PC-9 (cell line): ENCODE results near the gene MYO5A.

Experiments used
- CTCF ChIP-seq: fragments of 200-600 bp; sonication (generic); conservative IDR thresholded peaks from 2 replicates; pipeline ENCODE4 v1.6.1; 2017; ENCODE audit warnings: mixed run types, antibody characterized with exemption, mild to moderate bottlenecking, moderate library complexity
- EZH2 ChIP-seq: fragments of 200-600 bp; sonication (generic); IDR thresholded peaks from 2 replicates; pipeline ENCODE4 v1.8.0; 2017; ENCODE audit warnings: antibody characterized with exemption, low read depth

DNA sequence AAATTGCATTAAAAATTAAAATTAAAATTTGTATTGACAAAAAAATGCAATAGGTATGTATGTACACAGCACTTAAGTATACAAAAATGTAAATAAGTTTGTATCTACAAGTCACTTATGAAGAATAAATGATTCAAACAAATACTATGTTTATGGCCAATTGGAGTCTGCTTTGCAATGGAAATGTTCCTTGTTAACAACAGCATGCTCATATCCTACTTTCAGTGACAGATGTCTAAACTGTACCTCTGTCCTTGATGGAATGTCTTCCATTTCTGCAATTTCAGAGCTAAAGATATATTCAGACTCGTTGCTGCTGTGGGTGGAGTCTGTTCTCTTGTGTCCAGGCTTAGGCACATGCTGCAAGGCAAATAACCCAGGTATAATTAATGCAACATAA, 169.0 kb downstream of the MYO5A start:
- TF ChIP-seq CTCF (no peak), EZH2 (no peak)
